OCI-LY1 (cell line): ENCODE results near the gene MTG2.

ENCODE experiments used
- H2AFZ ChIP-seq: fragments of 200-600 bp; sonication (generic), shearing (Covaris generic); 2 replicates; pipeline ENCODE4 v1.6.0; 2014; ENCODE audit warnings: antibody characterized with exemption, mild to moderate bottlenecking, low read length
- H3F3A ChIP-seq: fragments of 200-600 bp; sonication (generic), shearing (Covaris generic); 2 replicates; pipeline ENCODE4 v1.6.0; 2014; ENCODE audit warnings: mild to moderate bottlenecking, antibody characterized with exemption, low read length, moderate library complexity; ENCODE audit not compliant: insufficient read depth
- H3K27ac ChIP-seq: fragments of 200-600 bp; sonication (generic); 2 replicates; pipeline ENCODE4 v1.5.1; 2014; ENCODE audit warnings: low read length, mixed run types, mild to moderate bottlenecking, low read depth; ENCODE audit not compliant: poor library complexity, severe bottlenecking
- H3K27me3 ChIP-seq: fragments of 200-600 bp; sonication (generic); 2 replicates; pipeline ENCODE4 v1.6.0; 2014; ENCODE audit warnings: antibody characterized with exemption, mild to moderate bottlenecking, low read length, moderate library complexity; ENCODE audit not compliant: insufficient read depth
- H3K36me3 ChIP-seq: fragments of 200-600 bp; sonication (generic); 2 replicates; pipeline ENCODE4 v1.6.1; 2014; ENCODE audit warnings: mild to moderate bottlenecking, antibody characterized with exemption, low read length, moderate library complexity, mixed read lengths; ENCODE audit not compliant: insufficient read depth
- H3K4me1 ChIP-seq: fragments of 200-600 bp; sonication (generic); 2 replicates; pipeline ENCODE4 v1.5.1; 2014; ENCODE audit warnings: mild to moderate bottlenecking, low read length, moderate library complexity; ENCODE audit not compliant: insufficient read depth, severe bottlenecking
- H3K4me2 ChIP-seq: fragments of 200-600 bp; sonication (generic), shearing (Covaris generic); 2 replicates; pipeline ENCODE4 v1.6.1; 2014; ENCODE audit warnings: low read length
- H3K4me3 ChIP-seq: fragments of 200-600 bp; sonication (generic); 2 replicates; pipeline ENCODE4 v1.5.1; 2014; ENCODE audit warnings: low read length, low read depth, mild to moderate bottlenecking, mixed read lengths; ENCODE audit not compliant: poor library complexity, severe bottlenecking
- H3K79me2 ChIP-seq: fragments of 200-600 bp; shearing (Covaris generic); 2 replicates; pipeline ENCODE4 v1.6.1; 2016; ENCODE audit warnings: mixed run types, low read length, mixed read lengths; ENCODE audit not compliant: insufficient read depth
- H3K9ac ChIP-seq: fragments of 200-600 bp; sonication (generic), shearing (Covaris generic); 2 replicates; pipeline ENCODE4 v1.6.1; 2014; ENCODE audit warnings: mild to moderate bottlenecking, low read length, mixed read lengths
- H3K9me2 ChIP-seq: fragments of 200-600 bp; sonication (generic), shearing (Covaris generic); 2 replicates; pipeline ENCODE4 v1.6.1; 2014; ENCODE audit warnings: low read depth, mild to moderate bottlenecking, low read length, mixed read lengths
- H3K9me3 ChIP-seq: fragments of 200-600 bp; shearing (Covaris generic); 2 replicates; pipeline ENCODE4 v1.6.1; 2014; ENCODE audit warnings: low read length, mixed read lengths
- H4K20me1 ChIP-seq: fragments of 200-600 bp; sonication (generic), shearing (Covaris generic); 2 replicates; pipeline ENCODE4 v1.6.0; 2016; ENCODE audit warnings: mild to moderate bottlenecking, low read length; ENCODE audit not compliant: insufficient read depth
- CTCF ChIP-seq: fragments of 200-600 bp; sonication (generic), shearing (Covaris generic); IDR thresholded peaks from 2 replicates; pipeline ENCODE4 v1.5.1; 2017; ENCODE audit warnings: mild to moderate bottlenecking, antibody characterized with exemption, low read length, moderate library complexity, mixed read lengths
- EZH2 ChIP-seq: fragments of 200-600 bp; sonication (generic), shearing (Covaris generic); IDR thresholded peaks from 2 replicates; pipeline ENCODE4 v1.8.0; 2017; ENCODE audit warnings: borderline replicate concordance, mixed run types, mild to moderate bottlenecking, antibody characterized with exemption, low read length, moderate library complexity, mixed read lengths

The MTG2 gene

GRCh38 chr20:62222266-62222850 lies 39.5 kb downstream of the MTG2 start:
- Histone ChIP-seq H3K36me3 (no peaks in the 10 kb centered on the region), H3K4me1 (no peaks in the 10 kb centered on the region), H3K4me3 (no peak overlapping the region), H3K79me2 (no peaks in the 10 kb centered on the region), H3K4me2 (no peak overlapping the region), H4K20me1 (no peaks in the 10 kb centered on the region), H3K27me3 (peaks cover 5% of the 10 kb centered on the region; the same call in 1 of the 2 replicates), H3F3A (no peaks in the 10 kb centered on the region), H3K9ac (no peak overlapping the region), H3K9me3 (no peaks in the 10 kb centered on the region), H3K27ac (no peak overlapping the region), H2AFZ (no peak overlapping the region), H3K9me2 (no peaks in the 10 kb centered on the region)
- TF ChIP-seq EZH2 (no peak), CTCF (no peak)

- Histone ChIP-seq H3K4me2 (no peak overlapping the region), H2AFZ (no peak overlapping the region), H3K4me1 (no peaks in the 10 kb centered on the region), H3K27ac (no peak overlapping the region), H4K20me1 (no peaks in the 10 kb centered on the region), H3F3A (no peaks in the 10 kb centered on the region), H3K27me3 (peaks cover 5% of the 10 kb centered on the region; the same call in 1 of the 2 replicates), H3K9ac (no peak overlapping the region), H3K4me3 (no peak overlapping the region), H3K9me2 (no peaks in the 10 kb centered on the region), H3K9me3 (no peaks in the 10 kb centered on the region), H3K36me3 (no peaks in the 10 kb centered on the region), H3K79me2 (no peaks in the 10 kb centered on the region)
- TF ChIP-seq CTCF: no peak
- TF ChIP-seq EZH2: no peak
Measured at GRCh38 chr20:62222972-62223371, 40.1 kb downstream of the MTG2 start.

- H3K9ac ChIP-seq: no peak overlapping the region
- no peak overlapping the region for H2AFZ ChIP-seq
- no peaks in the 10 kb centered on the region for H3K9me3 ChIP-seq
- no peaks in the 10 kb centered on the region for H3K79me2 ChIP-seq
- H3K9me2 ChIP-seq: no peaks in the 10 kb centered on the region
- no peaks in the 10 kb centered on the region for H4K20me1 ChIP-seq
- H3F3A ChIP-seq: no peaks in the 10 kb centered on the region
- no peaks in the 10 kb centered on the region for H3K36me3 ChIP-seq
- TF ChIP-seq CTCF (no peak), EZH2 (no peak)
- no peak overlapping the region for H3K4me3 ChIP-seq
- H3K27ac ChIP-seq: no peak overlapping the region
- H3K4me1 ChIP-seq: no peaks in the 10 kb centered on the region
- H3K27me3 ChIP-seq: peaks cover 1% of the 10 kb centered on the region; the same call in 1 of the 2 replicates
- no peak overlapping the region for H3K4me2 ChIP-seq
Measured at GRCh38 chr20:62223571-62223970, 40.7 kb downstream of the MTG2 start.
